SW480 (cell line): Measurements from ENCODE around the gene ERCC1.
"Not testable (repeated sequence)": the region's sequence is repeated elsewhere in the genome, so short reads cannot be mapped to it uniquely, and the experiment has no call there.

Experiments used
- DNase-seq: peaks from one replicate; pipeline ENCODE4 v3.0.0-alpha.2; 2016; ENCODE audit warnings: low spot score

The ERCC1 gene

GRCh38 chr19:45429896-45430295, 6.2 kb upstream of the ERCC1 start:
- not testable (repeated sequence) for DNase-seq

DNA sequence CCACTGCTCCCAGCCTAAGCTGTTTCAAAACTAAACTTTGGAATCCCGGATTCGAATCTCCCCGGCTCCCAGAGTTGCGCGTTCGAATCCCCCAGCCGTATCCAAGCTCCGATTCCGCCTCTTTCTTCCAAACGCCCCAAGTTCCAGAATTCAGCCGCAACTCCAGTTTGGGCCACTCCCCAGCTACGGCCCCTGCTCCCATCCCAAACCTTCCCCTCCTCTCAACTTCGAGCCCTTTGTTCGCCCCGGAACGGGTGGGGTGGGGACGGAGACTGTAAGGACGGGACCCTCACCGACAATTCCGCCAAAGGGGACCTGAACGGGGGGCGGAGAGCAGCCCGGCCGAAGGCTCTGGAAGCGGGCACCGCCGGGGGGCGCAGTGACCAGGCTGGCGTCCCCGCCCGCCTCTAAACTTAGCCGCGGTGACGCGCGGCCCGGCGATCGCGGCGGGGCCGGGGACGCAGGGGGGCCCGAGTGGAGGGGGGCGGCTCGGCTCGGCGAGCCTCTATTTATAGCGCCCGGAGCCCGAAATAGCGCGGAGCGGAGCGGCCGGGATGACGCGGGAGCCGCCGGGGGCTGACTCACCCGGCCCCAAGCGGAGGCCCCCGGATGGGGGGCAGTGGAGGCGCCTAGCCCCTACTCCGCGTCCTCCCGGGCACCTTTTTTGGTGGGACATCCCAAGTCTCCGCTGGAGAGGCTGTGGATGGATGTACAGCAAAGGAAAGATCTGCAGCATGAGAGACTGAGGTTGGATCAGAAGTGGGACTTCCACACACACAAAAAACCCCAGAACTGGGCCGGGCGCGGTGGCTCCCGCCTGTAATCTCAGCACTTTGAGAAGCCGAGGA, 4.9 kb upstream of the ERCC1 start:
- DNase-seq: no peak

GRCh38 chr19:45424191-45425058, 708 bp upstream of the ERCC1 start:
- DNase-seq: peak; percentile 99

DNA sequence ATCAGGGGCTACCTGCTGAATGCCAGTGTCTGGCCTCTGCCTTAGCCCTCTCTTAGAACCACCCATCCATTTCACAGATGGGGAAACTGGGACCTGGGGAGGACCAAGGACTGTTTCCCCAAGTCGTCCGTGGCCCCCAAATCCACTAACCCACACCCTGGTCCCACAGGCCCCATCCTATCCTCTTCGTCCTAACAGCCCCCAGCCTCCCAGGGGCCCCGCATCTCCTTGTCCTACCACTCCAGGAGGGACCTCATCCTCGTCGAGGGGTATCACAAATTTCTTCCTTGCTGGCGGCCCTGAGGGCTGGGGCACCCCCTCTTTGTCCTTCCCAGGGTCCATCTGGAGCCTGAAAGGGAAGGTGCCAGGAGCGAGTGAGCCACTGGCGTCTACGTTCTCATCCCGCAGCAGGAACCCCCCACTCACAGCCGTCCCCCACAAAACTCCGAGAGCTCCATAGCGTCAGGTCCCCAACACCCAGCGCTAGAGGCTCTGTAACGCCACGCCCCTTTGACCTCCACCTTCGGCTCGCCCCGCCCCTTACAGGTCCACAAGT, 606 bp downstream of the ERCC1 start:
- DNase-seq: no peak

DNA sequence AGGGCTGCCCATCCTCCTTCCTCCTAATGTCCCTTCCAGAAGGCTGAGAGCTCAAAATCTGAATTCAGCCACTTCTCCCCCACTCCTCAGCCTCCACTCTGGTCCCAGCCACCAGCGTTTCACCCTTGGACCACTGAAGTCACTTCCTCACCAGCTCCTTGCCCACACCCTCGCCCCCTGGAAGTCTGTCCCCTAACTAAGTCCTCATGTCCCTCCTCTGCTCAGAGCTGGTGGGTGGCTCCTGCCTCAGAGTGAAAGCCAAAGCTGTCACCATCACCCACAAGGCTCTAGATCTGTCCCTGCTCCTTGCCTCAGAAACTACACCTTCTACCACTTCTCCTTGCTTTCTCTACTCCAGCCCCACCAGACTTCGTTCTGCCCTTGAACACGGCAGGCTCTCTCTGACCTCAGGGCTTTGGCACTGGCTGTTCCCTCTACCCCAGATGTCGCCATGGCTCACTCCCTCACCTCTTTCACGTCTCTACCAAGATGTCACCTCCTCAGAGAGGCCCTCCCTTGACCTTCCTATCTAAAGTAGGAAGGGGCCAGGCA, 1.7 kb downstream of the ERCC1 start:
- no peak for DNase-seq

DNA sequence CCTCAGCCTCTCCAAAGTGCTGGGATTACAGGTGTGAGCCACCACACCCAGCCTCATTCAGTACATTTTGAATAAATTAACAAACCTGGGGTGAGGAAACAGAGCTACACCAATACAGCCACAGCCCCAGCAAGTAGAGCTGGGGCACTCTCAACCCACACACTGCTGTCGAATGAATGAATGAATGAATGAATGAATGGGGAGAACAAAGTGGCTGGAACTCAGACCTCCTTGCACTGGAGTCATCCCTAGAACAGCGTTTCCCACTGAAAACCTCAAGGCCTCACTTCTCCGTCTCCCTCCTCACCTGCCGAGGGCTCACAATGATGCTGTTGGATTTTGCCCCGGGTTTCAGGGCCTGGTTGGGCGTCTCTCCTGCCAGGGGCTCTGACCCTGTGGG, 2.8 kb downstream of the ERCC1 start:
- DNase-seq: no peak

GRCh38 chr19:45420356-45420755, 3.4 kb downstream of the ERCC1 start:
- DNase-seq: no peak

- no peak for DNase-seq
Observed at GRCh38 chr19:45419895-45420294, 3.8 kb downstream of the ERCC1 start.

DNA sequence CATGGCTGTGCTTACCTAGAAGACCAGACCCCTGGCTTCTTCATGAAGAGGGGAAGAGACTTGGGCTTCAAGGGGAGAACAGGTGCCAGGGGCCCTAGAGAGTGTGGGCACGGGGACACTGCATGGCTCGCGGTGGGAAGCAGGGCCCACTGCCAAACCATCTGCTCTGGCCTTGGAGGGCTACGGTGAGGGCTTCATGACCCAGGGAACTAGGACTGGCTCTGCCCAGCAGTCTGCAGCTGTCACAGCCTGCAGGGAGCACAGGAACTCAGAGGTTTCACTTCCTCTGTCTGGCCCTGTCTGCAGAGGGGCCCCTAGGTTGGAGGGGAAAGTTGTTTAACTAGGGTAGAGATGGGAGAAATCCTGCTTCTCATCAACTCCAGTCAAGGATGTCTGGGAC, 4.3 kb downstream of the ERCC1 start:
- DNase-seq: no peak

GRCh38 chr19:45418802-45419201, 4.9 kb downstream of the ERCC1 start:
- no peak for DNase-seq

GRCh38 chr19:45417151-45417550, 6.6 kb downstream of the ERCC1 start:
- no peak for DNase-seq

DNA sequence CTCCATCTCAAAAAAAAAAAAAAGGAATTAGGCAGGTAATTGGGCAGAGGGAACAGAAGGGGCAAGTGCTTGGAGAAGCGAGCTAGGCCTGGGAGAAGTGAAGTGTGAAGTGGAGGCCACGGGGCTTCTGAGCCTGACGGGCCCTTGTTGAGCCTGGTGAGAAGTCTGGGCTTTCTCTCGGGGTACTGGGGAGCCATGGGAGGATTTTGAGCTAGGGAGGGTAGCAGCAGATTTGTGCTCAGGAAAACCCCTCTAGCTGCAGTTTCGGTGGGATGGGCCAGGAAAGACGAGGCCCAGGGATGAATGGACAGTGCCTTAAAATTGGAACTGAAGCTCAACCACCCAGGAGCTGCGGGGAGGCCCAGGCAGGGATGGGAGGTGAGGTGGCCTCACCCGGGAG, 9.2 kb downstream of the ERCC1 start:
- DNase-seq: no peak

DNA sequence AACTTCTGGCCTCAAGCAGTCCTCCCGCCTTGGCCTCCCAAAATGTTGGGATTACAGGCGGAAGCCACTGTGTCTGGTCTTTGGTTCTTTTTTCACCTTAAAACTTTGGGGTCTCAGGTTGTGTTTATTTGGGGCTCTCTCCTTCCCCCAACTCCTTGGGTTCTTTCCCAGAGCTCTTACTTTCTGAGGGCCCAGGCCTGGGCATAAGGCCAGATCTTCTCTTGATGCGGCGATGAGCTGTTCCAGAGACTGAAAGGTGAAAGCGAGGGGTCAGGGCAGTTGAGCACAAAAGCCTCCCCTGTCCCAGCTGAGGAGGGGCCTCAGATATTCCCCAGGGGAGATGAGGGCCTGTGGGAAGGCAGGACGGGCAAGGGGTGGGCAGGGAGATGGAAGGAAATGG, 10.2 kb downstream of the ERCC1 start:
- no peak for DNase-seq

GRCh38 chr19:45410330-45410729, 13.4 kb downstream of the ERCC1 start:
- DNase-seq: not testable (repeated sequence)

DNA sequence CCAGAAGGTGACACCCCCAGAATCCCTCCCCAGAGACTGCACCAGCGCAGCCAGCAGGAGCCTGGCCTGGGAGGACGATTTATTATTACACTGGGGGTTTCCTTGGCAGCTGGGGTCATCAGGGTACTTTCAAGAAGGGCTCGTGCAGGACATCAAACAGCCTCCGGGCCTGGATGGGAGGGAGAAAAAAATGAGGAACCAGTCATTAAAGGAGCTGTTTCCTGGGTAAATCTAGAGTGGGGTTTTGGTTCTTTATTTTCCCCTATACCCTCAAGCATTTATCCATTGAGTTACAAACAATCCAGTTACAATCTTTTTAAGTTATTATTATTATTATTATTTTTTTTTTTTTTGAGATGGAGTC, 14.2 kb downstream of the ERCC1 start:
- DNase-seq: no peak

- DNase-seq: no peak
Observed at GRCh38 chr19:45408830-45409556, 14.7 kb downstream of the ERCC1 start.

DNA sequence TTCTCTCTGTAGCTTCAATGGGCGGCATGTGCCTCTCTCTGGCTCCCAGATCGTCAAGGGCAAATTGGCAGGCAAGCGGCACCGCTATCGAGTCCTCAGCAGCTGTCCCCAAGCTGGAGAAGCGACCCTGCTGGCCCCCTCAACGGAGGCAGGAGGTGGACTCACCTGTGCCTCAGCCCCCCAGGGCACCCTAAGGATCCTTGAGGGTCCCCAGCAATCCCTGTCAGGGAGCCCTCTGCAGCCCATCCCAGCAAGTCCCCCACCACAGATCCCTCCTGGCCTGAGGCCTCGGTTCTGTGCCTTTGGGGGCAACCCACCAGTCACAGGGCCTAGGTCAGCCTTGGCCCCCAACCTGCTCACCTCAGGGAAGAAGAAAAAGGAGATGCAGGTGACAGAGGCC, 15.6 kb downstream of the ERCC1 start:
- DNase-seq: no peak

DNA sequence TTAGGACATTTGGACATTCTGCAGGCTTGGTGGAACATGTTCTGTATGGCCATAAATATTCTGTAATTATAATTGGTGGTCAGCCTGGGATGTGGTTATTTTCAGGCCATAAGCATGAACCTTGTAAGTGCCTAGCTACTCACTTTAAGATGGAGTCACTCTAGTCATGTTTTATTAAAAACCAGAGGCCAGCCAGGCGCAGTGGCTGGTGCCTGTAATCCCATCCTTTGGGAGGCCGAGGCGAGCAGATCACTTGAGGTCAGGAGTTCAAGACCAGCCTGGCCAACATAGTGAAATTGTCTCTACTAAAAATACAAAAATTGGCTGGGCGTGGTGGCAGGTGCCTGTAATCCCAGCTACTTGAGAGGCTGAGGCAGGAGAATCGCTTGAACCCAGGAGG, 16.1 kb downstream of the ERCC1 start:
- not testable (repeated sequence) for DNase-seq

- DNase-seq: no peak
Observed at GRCh38 chr19:45407091-45407375, 16.7 kb downstream of the ERCC1 start.

DNA sequence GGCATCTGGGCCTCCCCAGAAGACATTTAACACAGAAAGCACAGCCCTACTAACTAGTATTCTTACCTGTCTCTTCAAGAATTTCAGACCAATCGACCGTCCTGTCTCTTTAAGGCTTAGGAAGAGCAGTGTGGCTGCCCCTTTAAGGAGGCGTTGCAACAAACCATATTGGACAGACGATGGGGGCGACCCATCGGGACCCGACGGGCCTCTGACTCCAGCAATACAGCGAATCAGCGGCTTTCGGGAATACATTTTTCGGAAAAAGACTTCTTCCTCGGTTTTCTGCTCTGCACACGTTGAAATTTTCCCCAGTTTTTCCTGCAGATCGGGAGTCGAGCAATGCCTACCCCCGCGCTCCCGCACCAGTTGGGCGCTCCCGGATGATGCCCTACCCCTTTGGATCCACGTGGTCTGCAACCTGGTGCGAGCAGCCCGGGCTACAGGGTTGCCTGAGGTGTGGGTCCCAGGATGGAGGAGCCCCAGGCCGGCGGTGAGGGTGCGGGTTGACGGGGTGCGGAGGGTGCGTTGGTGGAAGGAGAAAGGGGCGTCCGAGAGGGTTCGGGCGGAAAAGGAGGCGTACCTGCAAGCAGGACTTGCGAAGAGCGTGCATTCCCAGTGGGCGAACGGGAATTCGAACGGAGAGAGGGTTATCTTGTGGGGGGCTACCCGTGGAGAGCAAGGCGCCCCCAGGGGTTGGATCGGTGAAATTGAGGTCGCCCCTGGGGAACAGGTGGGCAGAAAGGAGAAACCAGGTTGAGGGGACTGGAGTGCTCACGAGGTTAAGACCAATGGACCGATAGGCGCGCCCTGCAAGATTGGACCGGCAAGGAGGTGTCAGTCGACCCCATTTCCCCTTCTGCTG, 17.3 kb downstream of the ERCC1 start, which contains the start of gene POLR1G:
Gene POLR1G (plus strand): TSS at position 419 of the 865 bp plus-strand sequence. CDS start 53 bp downstream, at position 472.
- DNase-seq: peak; percentile 94
